SK-N-SH (cell line): ENCODE results near the gene ZNF3. TPM values are rescaled to one million over a fixed set of nuclear protein-coding genes. Genes with fewer than 3 reads are reported as not detected.

Experiments used
- CTCF ChIA-PET: fragments of 300-600, 350-600 bp; formaldehyde crosslinking; extraction: SDS; loops from one replicate; lab custom pipeline; 2021; lab: Yijun Ruan, JAX
- POLR2A ChIA-PET: fragments of 350-600 bp; sonication (Branson Sonifier 250); formaldehyde crosslinking; extraction: SDS; loops from one replicate; lab custom pipeline; 2020; ENCODE audit warnings: antibody characterized with exemption, inconsistent platforms; lab: Yijun Ruan, JAX
- DNase-seq: peaks from one replicate; pipeline ENCODE4 v3.0.0; 2012
- H2AFZ ChIP-seq: fragments of 200-600 bp; sonication (generic); 2 replicates; pipeline ENCODE4 v1.8.1; 2016; ENCODE audit warnings: antibody characterized with exemption, mild to moderate bottlenecking, low read depth
- H3F3A ChIP-seq: fragments of 200-600 bp; sonication (generic); replicated peaks from 2 replicates; pipeline ENCODE3; 2016; ENCODE audit warnings: antibody characterized with exemption, mild to moderate bottlenecking; ENCODE audit not compliant: insufficient read depth
- H3K27ac ChIP-seq, 2 experiments: fragments of 200-500 bp in 1 of 2; fragments of 200-600 bp in 1 of 2; sonication (Bioruptor generic) in 1 of 2; sonication (generic), shearing (Covaris generic) in 1 of 2; 2 replicates each; pipeline versions ENCODE4 v1.5.1 to v1.6.1; 2014 to 2016; ENCODE audit warnings: low read depth in 2 of 2, inconsistent platforms in 1 of 2, low read length in 1 of 2, mild to moderate bottlenecking in 1 of 2, mixed read lengths in 1 of 2
- H3K27me3 ChIP-seq: fragments of 200-600 bp; sonication (generic), shearing (Covaris generic); 2 replicates; pipeline ENCODE4 v1.6.1; 2016; ENCODE audit warnings: mixed run types; ENCODE audit not compliant: insufficient read depth
- H3K36me3 ChIP-seq, 2 experiments: fragments of 200-500 bp in 1 of 2; fragments of 200-600 bp in 1 of 2; sonication (Bioruptor generic) in 1 of 2; sonication (generic) in 1 of 2; replicated peaks in 1 of 2; 2 replicates each; pipeline versions ENCODE3 to v1.5.1; 2014 to 2016; ENCODE audit warnings: low read length in 1 of 2, mild to moderate bottlenecking in 1 of 2; ENCODE audit not compliant: insufficient read depth in 2 of 2, control insufficient read depth in 1 of 2
- H3K4me1 ChIP-seq, 2 experiments: fragments of 200-500 bp in 1 of 2; fragments of 200-600 bp in 1 of 2; sonication (Bioruptor generic) in 1 of 2; sonication (generic), shearing (Covaris generic) in 1 of 2; 2 replicates each; pipeline versions ENCODE4 v1.5.1 to v1.6.1; 2014 to 2016; ENCODE audit warnings: low read depth in 1 of 2, low read length in 1 of 2, mixed run types in 1 of 2; ENCODE audit not compliant: insufficient read depth in 2 of 2, control insufficient read depth in 1 of 2
- H3K4me2 ChIP-seq: fragments of 200-600 bp; sonication (generic), shearing (Covaris generic); 2 replicates; pipeline ENCODE4 v1.6.1; 2017; ENCODE audit warnings: mixed run types
- H3K4me3 ChIP-seq, 2 experiments: fragments of 200-500 bp in 1 of 2; fragments of 200-600 bp in 1 of 2; sonication (Bioruptor generic) in 1 of 2; sonication (generic), shearing (Covaris generic) in 1 of 2; 2 replicates each; pipeline versions ENCODE4 v1.5.1 to v1.8.1; 2014 to 2016; ENCODE audit warnings: low read depth in 2 of 2, inconsistent platforms in 1 of 2, low read length in 1 of 2, mild to moderate bottlenecking in 1 of 2, mixed read lengths in 1 of 2, moderate library complexity in 1 of 2
- H3K79me2 ChIP-seq: fragments of 200-600 bp; sonication (generic); 2 replicates; pipeline ENCODE4 v1.8.1; 2017; ENCODE audit warnings: mild to moderate bottlenecking; ENCODE audit not compliant: insufficient read depth
- H3K9ac ChIP-seq: fragments of 200-600 bp; sonication (generic); 2 replicates; pipeline ENCODE4 v1.6.1; 2017; ENCODE audit warnings: mixed run types
- H3K9me2 ChIP-seq: fragments of 200-600 bp; sonication (generic); 2 replicates; pipeline ENCODE4 v1.6.1; 2017; ENCODE audit warnings: mixed run types
- H3K9me3 ChIP-seq: fragments of 200-600 bp; sonication (generic); 2 replicates; pipeline ENCODE4 v1.6.1; 2017; ENCODE audit warnings: mixed run types, mild to moderate bottlenecking, moderate library complexity
- H4K20me1 ChIP-seq: fragments of 200-600 bp; sonication (generic); 2 replicates; pipeline ENCODE4 v1.6.1; 2017; ENCODE audit warnings: mild to moderate bottlenecking, mixed run types; ENCODE audit not compliant: insufficient read depth
- CHD2 ChIP-seq: fragments of 150-350 bp; IDR thresholded peaks from 2 replicates; pipeline ENCODE4 v1.6.1; 2018; ENCODE audit warnings: low read length; ENCODE audit not compliant: partially characterized antibody
- CTCF ChIP-seq: fragments of 200-600 bp; sonication (generic); IDR thresholded peaks from 2 replicates; pipeline ENCODE4 v1.6.1; 2017; ENCODE audit warnings: antibody characterized with exemption, mild to moderate bottlenecking, moderate library complexity
- ELF1 ChIP-seq: IDR thresholded peaks from 2 replicates; pipeline ENCODE4 v1.4.0; 2012
- EP300 ChIP-seq, 2 experiments: IDR thresholded peaks; 2 replicates each; pipeline versions ENCODE4 v1.4.0 to v1.6.1; 2012; ENCODE audit warnings: borderline replicate concordance in 1 of 2, low read depth in 1 of 2, low read length in 1 of 2
- EZH2phosphoT487 ChIP-seq: fragments of 200-600 bp; sonication (generic); IDR thresholded peaks from 2 replicates; pipeline ENCODE4 v1.6.1; 2017; ENCODE audit warnings: low read depth, mixed run types, mild to moderate bottlenecking, antibody characterized with exemption, moderate library complexity, borderline replicate concordance
- FOSL2 ChIP-seq: IDR thresholded peaks from 2 replicates; pipeline ENCODE4 v1.4.0; 2012; ENCODE audit warnings: low read depth, mild to moderate bottlenecking, moderate library complexity, borderline replicate concordance
- FOXJ3 ChIP-seq: sonication (generic); formaldehyde crosslinking; IDR thresholded peaks from 2 replicates; pipeline ENCODE4 v1.5.1; 2020; ENCODE audit warnings: mild to moderate bottlenecking, missing genetic modification reagents
- GATA2 ChIP-seq: sonication (generic); formaldehyde crosslinking; IDR thresholded peaks from 2 replicates; pipeline ENCODE4 v1.5.0; 2020; ENCODE audit warnings: mild to moderate bottlenecking, missing genetic modification reagents
- JUND ChIP-seq: IDR thresholded peaks from 2 replicates; pipeline ENCODE4 v1.4.0; 2012
- MAX ChIP-seq: IDR thresholded peaks from 2 replicates; pipeline ENCODE4 v1.4.0; 2012; ENCODE audit warnings: low read depth
- MXI1 ChIP-seq: IDR thresholded peaks from 2 replicates; pipeline ENCODE4 v1.6.1; 2012; ENCODE audit warnings: mild to moderate bottlenecking, low read depth, low read length, improper control_type of control experiment
- RAD21 ChIP-seq: IDR thresholded peaks from 2 replicates; pipeline ENCODE4 v1.6.1; 2012; ENCODE audit warnings: mild to moderate bottlenecking, low read length
- RCOR1 ChIP-seq: fragments of 150-350 bp; IDR thresholded peaks from 2 replicates; pipeline ENCODE4 v1.6.1; 2017; ENCODE audit warnings: antibody characterized with exemption, low read length
- RFX5 ChIP-seq: IDR thresholded peaks from 2 replicates; pipeline ENCODE4 v1.6.1; 2012; ENCODE audit warnings: mild to moderate bottlenecking, improper control_type of control experiment, low read length
- RXRA ChIP-seq: IDR thresholded peaks from 2 replicates; pipeline ENCODE4 v1.4.0; 2012; ENCODE audit warnings: low read depth, mild to moderate bottlenecking, borderline replicate concordance
- SIN3A ChIP-seq: IDR thresholded peaks from 2 replicates; pipeline ENCODE4 v1.6.1; 2012; ENCODE audit warnings: low read depth, mild to moderate bottlenecking, low read length, moderate library complexity, borderline replicate concordance
- TCF12 ChIP-seq: IDR thresholded peaks from 2 replicates; pipeline ENCODE4 v1.4.0; 2012
- TEAD4 ChIP-seq: IDR thresholded peaks from 2 replicates; pipeline ENCODE4 v1.4.0; 2012; ENCODE audit warnings: mild to moderate bottlenecking, borderline replicate concordance; ENCODE audit not compliant: insufficient read depth
- WGBS: methylation state at CpG from one replicate; pipeline ENCODE4 v1.1.6; 2017; ENCODE audit warnings: low lambda C conversion rate; 5-methylcytosine and 5-hydroxymethylcytosine counted together
- polyA plus RNA-seq, 3 experiments: library from polyadenylated mRNA; depleted of rRNA; stranded (reverse); fragments of >200 nt; gene quantifications; 2 replicates each; pipeline ENCODE4 v1.2.3, GENCODE V29; 2012
- small RNA-seq, 7 experiments: library from RNA; depleted of rRNA; stranded (forward); fragments of <200 nt; gene quantifications; one replicate each; pipeline ENCODE3, GENCODE V24; 2012
- TF ChIP-seq, protein P1 (sequence below): fragments of 150-350 bp; IDR thresholded peaks from 2 replicates; pipeline ENCODE4 v1.6.1; 2017; ENCODE audit warnings: antibody characterized with exemption, low read length, low read depth, borderline replicate concordance

ZNF3 gene
- polyA plus RNA-seq, 1 of the 3 experiments (the other 2 are of a cell fraction), result 30.5 TPM

GRCh38 chr7:100021297-100021696 is 60.2 kb downstream of the ZNF3 start:
- H3K79me2 ChIP-seq, result peaks cover 93% of the 10 kb centered on the region
- ChIA-PET POLR2A (interaction anchor here (0.7 to 1.5 kb wide), 2 partner anchors 16 to 29 kb away, joined by 3 to 4 read pairs; partner anchors contain the start of gene ZSCAN21), CTCF (interaction anchor here (1.0 to 1.9 kb wide), 5 partner anchors 17 to 110 kb away, joined by 3 to 7 read pairs (median 5); no protein-coding TSS in a partner anchor)
- no peak overlapping the region for H3K4me3 ChIP-seq
- no peak overlapping the region for H3K9ac ChIP-seq
- peaks cover 0 to 6% of the 10 kb centered on the region in 2 experiments; a peak in 3 of 4 replicates for H3K4me1 ChIP-seq
- H3K36me3 ChIP-seq, result peaks cover 38 to 60% of the 10 kb centered on the region in 2 experiments
- peaks cover 67% of the 10 kb centered on the region for H4K20me1 ChIP-seq
- no peak overlapping the region for H2AFZ ChIP-seq
- H3K9me2 ChIP-seq, result no peaks in the 10 kb centered on the region
- DNase-seq, result no peak
- 96% methylated on average over 3 of the region's 3 CpGs for WGBS
- no peaks in the 10 kb centered on the region for H3K27me3 ChIP-seq
- no peak overlapping the region for H3K4me2 ChIP-seq
- TF ChIP-seq MXI1 (no peak), CTCF (no peak), ELF1 (no peak), GATA2 (CRISPR knock-in tag) (no peak), FOXJ3 (CRISPR knock-in tag) (no peak), JUND (no peak), SIN3A (no peak), CHD2 (no peak), TCF12 (no peak), TEAD4 (no peak), FOSL2 (no peak), EP300 (IDR thresholded peaks at IDR 0.05; ENCODE audit: borderline replicate concordance in 1 of 2, low read depth in 1 of 2, low read length in 1 of 2) (no peak), MAX (no peak), RFX5 (no peak), RXRA (no peak), EZH2phosphoT487 (no peak), RAD21 (no peak), RCOR1 (no peak)
- TF ChIP-seq, protein P1, sequence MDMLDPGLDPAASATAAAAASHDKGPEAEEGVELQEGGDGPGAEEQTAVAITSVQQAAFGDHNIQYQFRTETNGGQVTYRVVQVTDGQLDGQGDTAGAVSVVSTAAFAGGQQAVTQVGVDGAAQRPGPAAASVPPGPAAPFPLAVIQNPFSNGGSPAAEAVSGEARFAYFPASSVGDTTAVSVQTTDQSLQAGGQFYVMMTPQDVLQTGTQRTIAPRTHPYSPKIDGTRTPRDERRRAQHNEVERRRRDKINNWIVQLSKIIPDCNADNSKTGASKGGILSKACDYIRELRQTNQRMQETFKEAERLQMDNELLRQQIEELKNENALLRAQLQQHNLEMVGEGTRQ, result no peak
- no peak overlapping the region for H3K27ac ChIP-seq
- H3F3A ChIP-seq, result peaks cover 3% of the 10 kb centered on the region
- no peaks in the 10 kb centered on the region for H3K9me3 ChIP-seq

Small RNA genes within 50 kb of the gene (small RNA-seq; reads per million reads assigned to genes)
- gene MIR106B, result 2,364 to 78,955 (median 46,287) reads per million in 7 experiments
- 1,078 to 34,781 (median 8,050) reads per million in 7 experiments for gene MIR25
- gene MIR93, result 1,220 to 84,458 (median 30,320) reads per million in 7 experiments

Other genes with a start within 250 kb of the ZNF3 start
- not detected in 2 replicates for gene OR2AE1, start 204.7 kb downstream of the ZNF3 start, polyA plus RNA-seq (2012; rRNA removed)
- 6.6 and 7.6 TPM in 2 replicates for gene TRIM4, start 162.2 kb downstream of the ZNF3 start, polyA plus RNA-seq (2012; rRNA removed)
- gene GJC3, start 152.1 kb downstream of the ZNF3 start, polyA plus RNA-seq (2012; rRNA removed), result not detected in 2 replicates
- 0.15 TPM in 1 of 2 replicates, not detected in the other for gene AZGP1, start 105.7 kb downstream of the ZNF3 start, polyA plus RNA-seq (2012; rRNA removed)
- 21.1 and 30.7 TPM in 2 replicates for gene ZKSCAN1, start 66.1 kb downstream of the ZNF3 start, polyA plus RNA-seq (2012; rRNA removed)
- 17.5 and 22.8 TPM in 2 replicates for gene ZSCAN21, start 31.9 kb downstream of the ZNF3 start, polyA plus RNA-seq (2012; rRNA removed)
- gene COPS6, start 7.2 kb upstream of the ZNF3 start, polyA plus RNA-seq (2012; rRNA removed), result 413 and 435 TPM in 2 replicates
- gene MCM7, start 19.7 kb upstream of the ZNF3 start, polyA plus RNA-seq (2012; rRNA removed), result 235 and 241 TPM in 2 replicates
- 35.0 and 39.2 TPM in 2 replicates for gene AP4M1, start 19.9 kb upstream of the ZNF3 start, polyA plus RNA-seq (2012; rRNA removed)
- gene TAF6, start 37.6 kb upstream of the ZNF3 start, polyA plus RNA-seq (2012; rRNA removed), result 31.7 and 70.5 TPM in 2 replicates
- gene CNPY4, start 37.9 kb upstream of the ZNF3 start, polyA plus RNA-seq (2012; rRNA removed), result 52.0 and 65.0 TPM in 2 replicates
- gene MBLAC1, start 45.2 kb upstream of the ZNF3 start, polyA plus RNA-seq (2012; rRNA removed), result 2.5 and 4.4 TPM in 2 replicates
- 600 and 630 TPM in 2 replicates for gene LAMTOR4, start 67.2 kb upstream of the ZNF3 start, polyA plus RNA-seq (2012; rRNA removed)
- gene TRAPPC14, start 77.0 kb upstream of the ZNF3 start, polyA plus RNA-seq (2012; rRNA removed), result 13.9 and 16.4 TPM in 2 replicates
- 9.0 and 9.4 TPM in 2 replicates for gene GAL3ST4, start 86.9 kb upstream of the ZNF3 start, polyA plus RNA-seq (2012; rRNA removed)
- gene GPC2, start 95.7 kb upstream of the ZNF3 start, polyA plus RNA-seq (2012; rRNA removed), result 12.9 and 14.2 TPM in 2 replicates
- gene STAG3, start 96.2 kb upstream of the ZNF3 start, polyA plus RNA-seq (2012; rRNA removed), result 0.10 and 0.31 TPM in 2 replicates
- not detected in 2 replicates for gene PVRIG, start 138.2 kb upstream of the ZNF3 start, polyA plus RNA-seq (2012; rRNA removed)
- not detected in 2 replicates for gene SPDYE3, start 226.0 kb upstream of the ZNF3 start, polyA plus RNA-seq (2012; rRNA removed)